HS-5 (cell line): ENCODE measurements around the gene IFNA5.

Source experiments
- DNase-seq: peaks from one replicate; pipeline ENCODE4 v3.0.0-alpha.2; 2012; ENCODE audit warnings: low read depth

Gene IFNA5

GRCh38 chr9:21294364-21294774 lies 10.7 kb downstream of the IFNA5 start:
- peak; percentile 46 for DNase-seq

- no peak for DNase-seq
Observed at GRCh38 chr9:21289848-21290247, 15.3 kb downstream of the IFNA5 start.

- DNase-seq, result no peak
Observed at GRCh38 chr9:21287280-21287679, 17.8 kb downstream of the IFNA5 start.

- DNase-seq, result no peak
Observed at GRCh38 chr9:21286659-21287058, 18.5 kb downstream of the IFNA5 start.

GRCh38 chr9:21286099-21286498 lies 19.0 kb downstream of the IFNA5 start:
- no peak for DNase-seq

- no peak for DNase-seq
Observed at GRCh38 chr9:21281275-21281674, 23.8 kb downstream of the IFNA5 start.

- no peak for DNase-seq
Observed at GRCh38 chr9:21268347-21268657, 36.8 kb downstream of the IFNA5 start.

GRCh38 chr9:21267485-21268346 lies 37.4 kb downstream of the IFNA5 start:
- DNase-seq, result no peak

GRCh38 chr9:21266733-21267484 lies 38.2 kb downstream of the IFNA5 start:
- no peak for DNase-seq

GRCh38 chr9:21265421-21266189 lies 39.5 kb downstream of the IFNA5 start:
- no peak for DNase-seq

- DNase-seq, result no peak
Observed at GRCh38 chr9:21255538-21256212, 49.4 kb downstream of the IFNA5 start.
